ENCODE results near the gene FAM20B.
"Not testable (repeated sequence)": the region's sequence is repeated elsewhere in the genome, so short reads cannot be mapped to it uniquely, and the experiment has no call there.

- not testable (repeated sequence) for TF ChIP-seq CTCF, POLR2A, POLR2AphosphoS5 (IDR thresholded peaks at IDR 0.05)
Observed at GRCh38 chr1:179039502-179040174, 13.9 kb downstream of the FAM20B start.
